Heart right ventricle (tissue), 16 donors: ENCODE measurements around the gene IGFBP7. TPM values are rescaled to one million over a fixed set of nuclear protein-coding genes. Genes with fewer than 3 reads are reported as not detected.

Experiments used
- ATAC-seq, 8 donors: fragments of 200-7000 bp; cut with Tn5 transposase; one replicate each; pipeline ENCODE4 v1.9.1; 2020; ENCODE audit warnings: mild to moderate bottlenecking in 8 of 8, moderate library complexity in 8 of 8, moderate number of reproducible peaks in 1 of 8
- DNase-seq, 2 donors: peaks; one replicate each; pipeline ENCODE4 v3.0.0-alpha.2; 2020
- H3K27ac ChIP-seq, 10 donors: fragments of 200-600 bp; sonication (generic) in 2 of 10; one replicate each; pipeline versions ENCODE4 v1.5.0 to v1.8.0; 2020 to 2022; ENCODE audit warnings: mild to moderate bottlenecking in 3 of 10
- H3K27me3 ChIP-seq, 7 donors: fragments of 200-600 bp; one replicate each; pipeline ENCODE4 v1.8.0; 2021 to 2022; ENCODE audit warnings: mild to moderate bottlenecking in 2 of 7
- H3K36me3 ChIP-seq, 9 donors: fragments of 200-600 bp; sonication (generic) in 1 of 9; one replicate each; pipeline versions ENCODE4 v1.5.0 to v1.8.0; 2020 to 2022; ENCODE audit warnings: mild to moderate bottlenecking in 2 of 9
- H3K4me1 ChIP-seq, 9 donors: fragments of 200-600 bp; sonication (generic) in 1 of 9; one replicate each; pipeline versions ENCODE4 v1.5.0 to v1.8.0; 2020 to 2022; ENCODE audit warnings: mild to moderate bottlenecking in 4 of 9
- H3K4me3 ChIP-seq, 10 donors: fragments of 200-600 bp; sonication (generic) in 2 of 10; one replicate each; pipeline versions ENCODE4 v1.5.0 to v1.8.0; 2020 to 2022; ENCODE audit warnings: mild to moderate bottlenecking in 7 of 10, moderate library complexity in 2 of 10
- H3K9me3 ChIP-seq, 11 donors: fragments of 200-600 bp in 10 of 11; sonication (generic) in 2 of 11; one replicate each; pipeline versions ENCODE4 v1.5.0 to v1.8.0; 2013 to 2022; ENCODE audit warnings: mild to moderate bottlenecking in 2 of 11, control low read depth in 1 of 11, moderate library complexity in 1 of 11
- CTCF ChIP-seq, 9 donors: fragments of 200-600 bp; sonication (generic) in 2 of 9; IDR thresholded peaks; one replicate each; pipeline versions ENCODE4 v1.5.0 to v1.8.0; 2021 to 2022; ENCODE audit warnings: antibody characterized with exemption in 9 of 9, mild to moderate bottlenecking in 5 of 9, moderate library complexity in 1 of 9
- WGBS, 2 donors: extraction: QIAGEN DNeasy Blood & Tissue Kit; methylation state at CpG; one replicate each; pipeline ENCODE4 v1.1.7; 2013; ENCODE audit warnings: inconsistent platforms in 1 of 2; 5-methylcytosine and 5-hydroxymethylcytosine counted together
- intact Hi-C, 10 donors: fragments of 100-400 bp; cut with DNase I; formaldehyde crosslinking; loops; one replicate each; pipeline versions ENCODE4 v1.11.1 to v1.14.2; 2022
- polyA plus RNA-seq, 2 donors: library from polyadenylated mRNA; stranded (reverse); fragments of 200-250 nt; gene quantifications; one replicate each; pipeline ENCODE4 v1.2.3, GENCODE V29; 2013
- total RNA-seq, 10 donors: library from RNA; stranded (reverse); fragmentation: NEBNext Ultra II Directional in 3 of 10; extraction: Animal tissue kit (Norgen Biotek cat#: 25700) in 3 of 10; gene quantifications; one replicate each; pipeline versions ENCODE4 v1.2.1 to v1.2.4, GENCODE V29; 2021 to 2023
- donor health status: Arrhythmogenic right ventricular cardiomyopathy.
- donor health status: ischemic (EF 13 %, LVEDD 7.1; RV severe dilation, severe dysfunction).
- donor health status: healthy with polysubstance abuse.
- donor health status: DM: no; HTN: yes; CAD: no.
- donor health status: DM: no; HTN: no; CAD: no.
- donor health status: ischemic (EF 25% LVEDD 6.9; RV normal size, moderate dysfunction).
- donor health status: ischemic (EF 25% LVEDD 5.7; RV mildly dilated, moderate dysfunction).
- donor health status: healthy.
- donor health status: DM: yes; HTN: yes; CAD: no.
- donor health status: Ischemic cardiomyopathy.
- donor health status: ischemic (EF 35%, LVEDD 5.7; RV mildly dilated, moderate dysfunction).
- donor health status: nonischemic (EF 11% LVEDD 7.7; RV severe dilation, severe dysfunction).
- donor health status: DM: yes; HTN: yes; CAD: no.
- donor health status: PGD.
- donor health status: ischemic (EF 29% LVEDD 5.4; RV normal size, mild dysfunction).
- donor health status: nonischemic (EF 23%, LVEDD 6.1; RV moderate dilation, normal function).

Gene IGFBP7
- total and polyA plus RNA-seq, 12 donors = 498 to 1,251 (median 626) TPM

GRCh38 chr4:57040510-57040909, 69.7 kb downstream of the IGFBP7 start:
- no peak for TF ChIP-seq CTCF (IDR thresholded peaks at IDR 0.05)
- Histone ChIP-seq H3K27ac (peak overlapping the region in 4 of 10 donors; percentile 5 to 93 (median 56)), H3K4me3 (no peak overlapping the region)

GRCh38 chr4:57039345-57039744, 70.8 kb downstream of the IGFBP7 start:
- peaks cover 0 to 71% (median 4%) of the 10 kb centered on the region in 9 donors for H3K36me3 ChIP-seq

More at GRCh38 chr4:57040510-57040909, 69.7 kb downstream of the IGFBP7 start:
- peaks cover 0 to 60% (median 4%) of the 10 kb centered on the region in 9 donors for H3K36me3 ChIP-seq
- no peaks in the 10 kb centered on the region for H3K9me3 ChIP-seq
- ATAC-seq (no peak), DNase-seq (no peak)
- H3K27me3 ChIP-seq = no peaks in the 10 kb centered on the region
- 68 to 83% methylated on average over 6 of the region's 6 CpGs for WGBS, 2 donors
- peaks cover 18 to 76% (median 47%) of the 10 kb centered on the region in 9 donors for H3K4me1 ChIP-seq
- intact Hi-C loops = loop anchor here in 4 of 10 donors (5.0 to 10.0 kb wide), 3 partner anchors 67 to 74 kb away; partner anchors contain the start of gene IGFBP7 (in 3 of the 4)

GRCh38 chr4:57037982-57038604, 72.1 kb downstream of the IGFBP7 start:
- H3K27ac ChIP-seq = peak overlapping the region in 2 of 10 donors; percentile 20 to 93
- H3K9me3 ChIP-seq = no peaks in the 10 kb centered on the region
- H3K4me1 ChIP-seq = peaks cover 10 to 51% (median 23%) of the 10 kb centered on the region in 9 donors
- TF ChIP-seq CTCF (IDR thresholded peaks at IDR 0.05) = peak; percentile 66 to 92 (median 81)
- H3K4me3 ChIP-seq = no peak overlapping the region
- DNase-seq (peak; percentile 60 to 76), ATAC-seq (peak; percentile 37 to 82 (median 63))
- H3K36me3 ChIP-seq = peaks cover 0 to 82% (median 8%) of the 10 kb centered on the region in 9 donors
- 49 to 55% methylated on average over 15 of the region's 15 CpGs for WGBS, 2 donors
- intact Hi-C loops = loop anchor here (2.0 to 10.0 kb wide), 7 partner anchors 74 to 127 kb away; partner anchors contain the start of gene IGFBP7 (in 1 of the 10)
- H3K27me3 ChIP-seq = no peaks in the 10 kb centered on the region

More at GRCh38 chr4:57039345-57039744, 70.8 kb downstream of the IGFBP7 start:
- Histone ChIP-seq H3K9me3 (no peaks in the 10 kb centered on the region), H3K4me1 (peaks cover 16 to 64% (median 36%) of the 10 kb centered on the region in 9 donors), H3K4me3 (no peak overlapping the region), H3K27ac (peak overlapping the region in 6 of 10 donors; percentile 19 to 93 (median 28)), H3K27me3 (no peaks in the 10 kb centered on the region)
- 69 to 73% methylated on average over 2 of the region's 2 CpGs for WGBS, 2 donors
- no peak for DNase-seq
- no peak for TF ChIP-seq CTCF (IDR thresholded peaks at IDR 0.05)
- no peak for ATAC-seq
- intact Hi-C loops = loop anchor here (2.0 to 10.0 kb wide), 7 partner anchors 73 to 125 kb away; partner anchors contain the start of gene IGFBP7 (in 1 of the 10)

- intact Hi-C loops = loop anchor here in 2 of 10 donors (10.0 kb wide), 2 partner anchors 120 to 130 kb away; no protein-coding TSS in a partner anchor
- WGBS, 2 donors = 80 to 88% methylated on average over 3 of the region's 3 CpGs
- Histone ChIP-seq H3K4me1 (peaks cover 0 to 16% (median 4%) of the 10 kb centered on the region in 9 donors), H3K9me3 (no peaks in the 10 kb centered on the region), H3K27ac (peak overlapping the region in 1 of 10 donors; percentile 46), H3K27me3 (no peaks in the 10 kb centered on the region), H3K36me3 (peaks cover 0 to 97% (median 34%) of the 10 kb centered on the region in 9 donors), H3K4me3 (no peak overlapping the region)
- DNase-seq (no peak), ATAC-seq (no peak)
- no peak for TF ChIP-seq CTCF (IDR thresholded peaks at IDR 0.05)
Observed at GRCh38 chr4:57034520-57034919, 75.7 kb downstream of the IGFBP7 start.
